ENCODE measurements around the gene CEP135.

GRCh38 chr4:55902677-55903076 lies 46.1 kb upstream of the CEP135 start:
- no peak for TF ChIP-seq CTCF (optimal IDR thresholded peaks at IDR 0.05 in 1 of 3, IDR thresholded peaks at IDR 0.05 in 1 of 3, conservative IDR thresholded peaks at IDR 0.05 in 1 of 3; ENCODE audit: extremely low read depth in 1 of 3, insufficient read depth in 2 of 3, low read length in 3 of 3)
- TF ChIP-seq EZH2 (IDR thresholded peaks at IDR 0.05; ENCODE audit: low read length), result no peak

All from keratinocyte (primary cell).